Esophagus squamous epithelium (tissue), 4 donors: ENCODE results near the gene LTBP2.

ENCODE experiments used
- CTCF ChIP-seq, 6 experiments: fragments of 450-650 bp in 4 of 6; fragments of 200-600 bp in 2 of 6; sonication (generic) in 2 of 6; IDR thresholded peaks; one replicate each; pipeline ENCODE4 v1.5.1; 2016 to 2019; ENCODE audit warnings: antibody characterized with exemption in 6 of 6, mild to moderate bottlenecking in 4 of 6, moderate library complexity in 4 of 6
- POLR2A ChIP-seq, 4 donors: fragments of 450-650 bp; IDR thresholded peaks; one replicate each; pipeline ENCODE4 v1.6.1; 2017; ENCODE audit warnings: antibody characterized with exemption in 4 of 4, mild to moderate bottlenecking in 4 of 4, moderate library complexity in 3 of 4

GRCh38 chr14:74630881-74631690, 19.0 kb upstream of the LTBP2 start:
- no peak for TF ChIP-seq CTCF (IDR thresholded peaks at IDR 0.05)
- TF ChIP-seq POLR2A (IDR thresholded peaks at IDR 0.05): no peak
